Measurements from ENCODE around the gene SPATA9. TPM values are rescaled to one million over a fixed set of nuclear protein-coding genes. Genes with fewer than 3 reads are reported as not detected.

SPATA9 gene
- total RNA-seq, 1 experiment from 2014 or later = not detected

DNA sequence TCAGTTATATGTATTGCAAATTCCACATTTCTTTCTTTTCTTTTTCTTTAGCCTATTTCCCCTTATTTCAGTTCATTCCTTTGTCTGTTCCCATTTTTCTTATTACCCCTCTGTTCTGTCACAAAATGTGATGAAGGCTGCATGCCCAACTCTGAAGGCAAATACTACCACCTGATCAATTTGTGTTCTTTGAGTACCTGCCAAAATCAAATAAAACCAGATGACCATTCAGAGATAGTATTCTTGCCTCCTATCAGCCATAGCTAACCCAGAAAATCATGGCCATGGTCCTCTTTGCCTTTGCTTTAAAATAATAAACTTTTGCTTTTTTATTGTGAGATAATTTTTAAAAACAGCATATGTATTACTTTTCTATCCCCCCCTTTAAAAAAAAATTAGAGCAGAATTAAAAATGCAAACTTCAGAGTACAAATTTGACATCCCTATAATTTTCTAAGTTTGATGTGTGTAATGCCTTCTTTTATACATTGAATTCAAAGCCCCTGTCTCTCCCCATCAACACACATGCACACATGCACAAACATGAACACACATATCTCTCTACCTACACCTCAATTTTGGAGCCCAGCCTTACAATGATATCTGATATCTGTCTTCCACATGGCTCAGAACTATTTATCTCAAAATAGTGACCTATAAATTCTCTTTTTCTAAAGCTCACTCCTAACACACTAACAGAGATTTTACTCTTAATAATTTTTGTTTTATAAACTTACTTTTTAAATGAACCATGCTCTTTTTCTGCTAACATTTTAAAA, 32.8 kb downstream of the SPATA9 start:
- POLR2A ChIA-PET = no interaction called here
- RAD21 ChIA-PET (ENCODE audit: low non-redundant PET in 1 of 2, low total read pairs in 2 of 2, uncharacterized antibody in 2 of 2, unreplicated experiment in 2 of 2) = no interaction called here
- no peaks in the 10 kb centered on the region for H3K9me3 ChIP-seq (ENCODE audit: control insufficient read depth in 1 of 2, insufficient read depth in 1 of 2, low read depth in 1 of 2, low read length in 2 of 2)
- BruUV-seq (replicated peaks) = no TSS peak
- no peaks in the 10 kb centered on the region for H4K20me1 ChIP-seq (ENCODE audit: insufficient read depth)
- H3K4me1 ChIP-seq (ENCODE audit: control insufficient read depth in 1 of 2, insufficient read depth in 2 of 2, low read length in 2 of 2) = peaks cover 9 to 23% of the 10 kb centered on the region in 2 experiments; a peak in 3 of 4 replicates
- no peak overlapping the region for H3K4me3 ChIP-seq (replicated peaks in 1 of 2; ENCODE audit: low read depth in 1 of 2, low read length in 2 of 2)
- no peak overlapping the region for H3K27ac ChIP-seq (ENCODE audit: low read depth, low read length)
- no peak overlapping the region for H3K9ac ChIP-seq (ENCODE audit: low read length)
- no peak for DNase-seq (ENCODE audit: low read depth, low spot score)
- H3K79me2 ChIP-seq (ENCODE audit: insufficient read depth, low read length) = no peaks in the 10 kb centered on the region
- ATAC-seq = no peak
- H3K4me2 ChIP-seq (ENCODE audit: low read length) = no peak overlapping the region
- no peaks in the 10 kb centered on the region for H3K27me3 ChIP-seq (ENCODE audit: insufficient read depth, low read length)
- H3K9me2 ChIP-seq (ENCODE audit: insufficient read depth) = no peaks in the 10 kb centered on the region
- no peak overlapping the region for H2AFZ ChIP-seq (ENCODE audit: low read depth, low read length, poor library complexity, severe bottlenecking)
- no peaks in the 10 kb centered on the region for H3K36me3 ChIP-seq (ENCODE audit: control insufficient read depth in 1 of 2, insufficient read depth in 2 of 2, low read length in 2 of 2)
- TF ChIP-seq SRF (IDR thresholded peaks at IDR 0.05; ENCODE audit: low read depth) = no peak
- no peak for TF ChIP-seq JUND (IDR thresholded peaks at IDR 0.05)
- TF ChIP-seq, protein P1, sequence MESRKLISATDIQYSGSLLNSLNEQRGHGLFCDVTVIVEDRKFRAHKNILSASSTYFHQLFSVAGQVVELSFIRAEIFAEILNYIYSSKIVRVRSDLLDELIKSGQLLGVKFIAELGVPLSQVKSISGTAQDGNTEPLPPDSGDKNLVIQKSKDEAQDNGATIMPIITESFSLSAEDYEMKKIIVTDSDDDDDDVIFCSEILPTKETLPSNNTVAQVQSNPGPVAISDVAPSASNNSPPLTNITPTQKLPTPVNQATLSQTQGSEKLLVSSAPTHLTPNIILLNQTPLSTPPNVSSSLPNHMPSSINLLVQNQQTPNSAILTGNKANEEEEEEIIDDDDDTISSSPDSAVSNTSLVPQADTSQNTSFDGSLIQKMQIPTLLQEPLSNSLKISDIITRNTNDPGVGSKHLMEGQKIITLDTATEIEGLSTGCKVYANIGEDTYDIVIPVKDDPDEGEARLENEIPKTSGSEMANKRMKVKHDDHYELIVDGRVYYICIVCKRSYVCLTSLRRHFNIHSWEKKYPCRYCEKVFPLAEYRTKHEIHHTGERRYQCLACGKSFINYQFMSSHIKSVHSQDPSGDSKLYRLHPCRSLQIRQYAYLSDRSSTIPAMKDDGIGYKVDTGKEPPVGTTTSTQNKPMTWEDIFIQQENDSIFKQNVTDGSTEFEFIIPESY (IDR thresholded peaks at IDR 0.05; ENCODE audit: extremely low read depth, insufficient replicate concordance, low read length) = no peak
- no peak for TF ChIP-seq SIN3A (IDR thresholded peaks at IDR 0.05; ENCODE audit: low read depth)
- TF ChIP-seq POLR2AphosphoS5 (IDR thresholded peaks at IDR 0.05; ENCODE audit: low read depth, low read length) = no peak
- no peak for TF ChIP-seq CBX3 (IDR thresholded peaks at IDR 0.05; ENCODE audit: low read depth)
- TF ChIP-seq TCF7L2 (IDR thresholded peaks at IDR 0.05; ENCODE audit: borderline replicate concordance, extremely low read depth, insufficient read depth, insufficient read length) = no peak
- TF ChIP-seq ZFX (IDR thresholded peaks at IDR 0.05) = no peak
- no peak for TF ChIP-seq YY1 (IDR thresholded peaks at IDR 0.05; ENCODE audit: extremely low read depth, insufficient replicate concordance, low read depth, low read length)
- TF ChIP-seq POLR2A (IDR thresholded peaks at IDR 0.05; ENCODE audit: borderline replicate concordance, extremely low read depth, insufficient read depth, insufficient read length) = no peak
- TF ChIP-seq ELF1 (IDR thresholded peaks at IDR 0.05; ENCODE audit: borderline replicate concordance, low read depth) = no peak
- intact Hi-C loops (cut with micrococcal nuclease) = loop anchor here (5.0 kb wide), 1 partner anchor 687 kb away; no protein-coding TSS in a partner anchor
- CTCF ChIA-PET = no interaction called here

Measured in HCT116 (cell line).